ENCODE data around the gene RUNX2. TPM values are rescaled to one million over a fixed set of nuclear protein-coding genes. Genes with fewer than 3 reads are reported as not detected.

The RUNX2 gene
- total and polyA plus RNA-seq, 2 of the 8 experiments (the other 6 are each of a cell fraction or from before 2014, with no cell fraction given), result 0.26 to 1.2 TPM

- ChIA-PET POLR2A (ENCODE audit: partially characterized antibody) (no interaction called here), CTCF (ENCODE audit: partially characterized antibody) (no interaction called here)
- H3K4ac ChIP-seq (replicated peaks; ENCODE audit: insufficient read length, low read depth, low read length), result no peak overlapping the region
- WGBS, 2 experiments (ENCODE audit: extremely low coverage in 1 of 2, insufficient coverage in 1 of 2, insufficient read length in 1 of 2, insufficient replicate concordance in 2 of 2, low coverage in 1 of 2, low lambda C conversion rate in 2 of 2, missing lambda C conversion rate in 1 of 2), result 87% methylated on average over 3 of the region's 3 CpGs; no CpG with 5 or more reads in 1 of the 2 experiments
- no peak overlapping the region for H3K56ac ChIP-seq (replicated peaks; ENCODE audit: insufficient read length, low read depth, low read length)
- no peaks in the 10 kb centered on the region for H4K20me1 ChIP-seq (replicated peaks in 1 of 2; ENCODE audit: control insufficient read depth in 1 of 2, insufficient read depth in 2 of 2, low read length in 2 of 2)
- H2AFZ ChIP-seq (ENCODE audit: low read length), result no peak overlapping the region
- H4K8ac ChIP-seq (ENCODE audit: extremely low read depth, insufficient read depth, low read length), result no peak overlapping the region
- no peak for DNase-seq (ENCODE audit: low read depth in 1 of 2, low spot score in 2 of 2)
- no peaks in the 10 kb centered on the region for H3K36me3 ChIP-seq (ENCODE audit: control insufficient read depth in 2 of 4, insufficient read depth in 4 of 4, low read length in 3 of 4)
- no peaks in the 10 kb centered on the region for H3K9me3 ChIP-seq (ENCODE audit: insufficient read depth in 2 of 2, low read depth in 1 of 2, low read length in 1 of 2)
- H3K27me3 ChIP-seq (replicated peaks in 1 of 4; ENCODE audit: control insufficient read depth in 3 of 4, extremely low read depth in 1 of 4, insufficient read depth in 3 of 4, low read length in 3 of 4), result no peaks in the 10 kb centered on the region
- no peak overlapping the region for H3K4me2 ChIP-seq (ENCODE audit: insufficient read depth in 1 of 2, low read depth in 2 of 2, low read length in 2 of 2)
- H4K91ac ChIP-seq (replicated peaks; ENCODE audit: insufficient read length, low read length), result no peak overlapping the region
- no peak overlapping the region for H2BK20ac ChIP-seq (ENCODE audit: low read length)
- H3K23me2 ChIP-seq (ENCODE audit: low read depth, low read length), result no peaks in the 10 kb centered on the region
- no peak overlapping the region for H4K5ac ChIP-seq (ENCODE audit: insufficient read length, low read depth, low read length)
- no peak overlapping the region for H3K4me3 ChIP-seq (ENCODE audit: extremely low read depth in 1 of 4, insufficient read depth in 2 of 4, low read depth in 3 of 4, low read length in 4 of 4)
- H3K23ac ChIP-seq (ENCODE audit: insufficient read length), result no peak overlapping the region
- H3K4me1 ChIP-seq (replicated peaks in 1 of 4; ENCODE audit: control insufficient read depth in 3 of 4, insufficient read depth in 4 of 4, low read length in 3 of 4), result peaks cover 0 to 3% (median 0%) of the 10 kb centered on the region in 4 experiments; a peak in 1 of 7 replicates
- no peak overlapping the region for H3K18ac ChIP-seq (ENCODE audit: extremely low read depth, low read length)
- H3K9ac ChIP-seq (replicated peaks in 1 of 4; ENCODE audit: extremely low read depth in 1 of 4, low read depth in 3 of 4, low read length in 3 of 4), result no peak overlapping the region
- no peaks in the 10 kb centered on the region for H3K79me2 ChIP-seq (ENCODE audit: control insufficient read depth in 1 of 2, insufficient read depth in 2 of 2, low read length in 2 of 2)
- no peak overlapping the region for H2BK15ac ChIP-seq (ENCODE audit: low read length)
- H2AK5ac ChIP-seq (ENCODE audit: low read depth, low read length), result no peak overlapping the region
- no peak overlapping the region for H3K14ac ChIP-seq (ENCODE audit: insufficient read length)
- FAIRE-seq, result no peak
- H3K79me1 ChIP-seq (ENCODE audit: low read depth, low read length), result no peaks in the 10 kb centered on the region
- no peak for TF ChIP-seq RBBP5 (IDR thresholded peaks at IDR 0.05; ENCODE audit: borderline replicate concordance, low read depth, low read length)
- no peak for TF ChIP-seq BCL11A (IDR thresholded peaks at IDR 0.05; ENCODE audit: low read depth in 2 of 2, low read length in 2 of 2)
- no peak overlapping the region for H2BK120ac ChIP-seq (replicated peaks; ENCODE audit: low read depth, low read length)
- no peak overlapping the region for H2BK5ac ChIP-seq (ENCODE audit: low read depth, low read length)
- no peak overlapping the region for H2BK12ac ChIP-seq (ENCODE audit: low read depth, low read length)
- no peak overlapping the region for H3K27ac ChIP-seq (ENCODE audit: low read depth, low read length)
Measured at GRCh38 chr6:45494416-45495135, 166.4 kb downstream of the RUNX2 start.

Measured in H1 (cell line).